Measurements from ENCODE around the gene SCIN.

The SCIN gene

DNA sequence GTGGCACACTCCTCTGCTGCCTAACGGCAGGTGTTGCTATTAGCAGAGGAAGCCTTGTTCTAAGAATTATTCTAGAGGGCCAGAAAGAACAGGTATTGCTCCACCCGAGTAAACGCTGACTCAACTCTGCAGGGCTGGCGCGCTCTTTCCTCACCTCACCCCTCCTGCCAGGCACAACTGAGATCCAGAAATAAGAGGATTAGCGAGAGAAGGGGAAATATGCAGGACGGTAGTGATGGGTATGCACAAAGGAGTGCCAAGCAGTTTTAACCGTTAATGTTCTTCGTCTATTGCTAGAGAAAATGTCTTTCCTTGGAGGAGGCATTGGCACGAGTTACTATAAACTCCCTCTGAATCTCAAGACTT lies 369 bp upstream of the SCIN start:
- DNase-seq: no peak

DNA sequence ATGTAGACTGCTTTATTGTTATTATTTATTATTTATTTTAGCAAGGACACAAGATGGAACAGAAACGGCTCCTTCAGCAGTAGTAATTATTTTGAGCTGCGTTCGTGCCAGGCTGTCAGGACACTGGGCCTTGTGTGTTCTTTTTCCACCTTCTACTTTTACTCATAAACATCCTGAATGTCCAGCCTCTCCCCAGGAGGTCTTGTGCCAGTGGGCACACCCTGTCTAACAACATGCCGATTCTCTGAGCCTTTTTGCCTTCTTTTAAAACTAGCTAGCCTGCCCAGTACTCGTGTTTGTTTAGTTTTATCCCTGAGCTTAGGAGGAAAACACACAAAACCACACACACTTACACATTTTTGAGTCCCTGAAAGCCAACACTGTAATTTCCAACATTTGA lies 1.2 kb downstream of the SCIN start:
- DNase-seq: no peak

DNA sequence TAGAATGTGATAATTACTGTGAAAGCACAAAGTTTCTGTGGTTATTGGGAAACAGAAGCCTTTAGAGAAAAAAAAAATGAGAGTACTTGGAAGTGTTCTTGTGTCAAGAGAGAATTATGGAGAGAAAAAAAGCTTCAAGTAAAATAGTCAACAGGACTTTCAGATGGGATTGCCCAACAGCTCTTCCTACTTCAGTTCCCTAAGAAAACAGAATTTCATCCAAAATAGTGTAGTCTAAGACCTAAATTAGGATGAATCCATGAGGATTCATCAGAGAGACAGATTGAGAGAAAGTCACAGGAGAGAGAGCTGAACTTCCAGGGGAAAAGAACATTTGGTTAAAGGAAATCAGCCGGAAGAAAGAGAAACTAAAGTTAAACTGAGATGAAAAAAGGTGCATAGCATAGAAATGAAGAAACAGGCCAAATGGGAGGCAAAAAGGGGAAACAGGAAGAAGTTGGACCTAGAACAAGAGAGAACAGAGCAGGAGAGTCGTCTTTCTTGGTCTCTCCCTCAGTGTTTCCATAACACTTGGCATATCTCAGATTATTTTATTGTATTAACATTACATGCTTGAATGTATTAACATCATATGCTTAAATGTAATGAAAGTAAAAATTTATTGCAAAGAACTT lies 2.5 kb downstream of the SCIN start:
- DNase-seq: no peak

DNA sequence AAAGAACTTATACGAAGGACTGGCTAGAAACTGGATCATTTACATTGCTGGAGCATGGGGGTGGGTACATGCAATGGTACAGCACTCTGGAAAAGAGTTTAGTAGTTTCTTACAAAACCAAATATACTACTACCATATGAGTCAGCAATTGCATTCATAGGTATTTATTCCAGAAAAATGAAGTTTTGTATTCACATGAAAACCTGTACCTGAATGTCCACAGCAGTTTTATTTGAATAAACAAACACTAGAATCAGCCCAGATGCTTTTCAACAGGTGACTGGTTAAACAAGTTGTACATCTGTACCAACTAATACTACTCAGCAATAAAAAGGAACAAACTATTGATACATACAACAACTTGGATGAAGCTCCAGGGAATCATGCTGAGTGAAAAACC lies 3.4 kb downstream of the SCIN start:
- no peak for DNase-seq

DNA sequence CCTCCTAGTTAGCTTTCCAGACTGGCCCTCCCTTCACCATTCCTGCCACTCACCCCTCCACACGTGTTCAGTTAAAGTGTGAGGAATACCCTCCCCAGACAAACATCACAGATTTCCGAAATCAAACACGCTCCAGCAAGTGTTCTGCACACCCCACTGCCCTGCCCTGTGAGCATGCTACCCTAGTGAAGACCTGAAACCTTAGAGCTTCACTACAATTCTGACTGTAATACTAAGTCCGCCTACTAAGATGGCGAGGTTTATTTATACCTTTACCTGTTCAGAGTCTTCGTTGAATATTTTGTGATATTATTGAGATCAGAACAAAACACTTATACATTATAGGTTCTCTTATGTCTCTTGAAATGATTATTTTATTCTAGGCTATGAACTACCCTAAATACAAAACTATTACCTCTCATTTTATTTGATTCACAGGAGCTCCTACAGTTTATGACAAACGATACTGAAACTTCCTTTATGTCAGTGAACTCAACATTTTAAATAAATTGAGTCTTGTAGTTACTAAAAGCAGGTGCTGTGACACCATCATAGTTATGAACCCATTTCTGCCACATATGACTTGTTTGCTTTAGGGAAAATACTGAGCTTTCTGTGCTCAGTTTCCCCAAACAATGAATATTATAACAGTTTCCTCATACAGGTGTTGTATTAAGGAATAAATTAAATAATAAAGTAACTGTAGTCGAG lies 8.6 kb downstream of the SCIN start:
- no peak for DNase-seq

DNA sequence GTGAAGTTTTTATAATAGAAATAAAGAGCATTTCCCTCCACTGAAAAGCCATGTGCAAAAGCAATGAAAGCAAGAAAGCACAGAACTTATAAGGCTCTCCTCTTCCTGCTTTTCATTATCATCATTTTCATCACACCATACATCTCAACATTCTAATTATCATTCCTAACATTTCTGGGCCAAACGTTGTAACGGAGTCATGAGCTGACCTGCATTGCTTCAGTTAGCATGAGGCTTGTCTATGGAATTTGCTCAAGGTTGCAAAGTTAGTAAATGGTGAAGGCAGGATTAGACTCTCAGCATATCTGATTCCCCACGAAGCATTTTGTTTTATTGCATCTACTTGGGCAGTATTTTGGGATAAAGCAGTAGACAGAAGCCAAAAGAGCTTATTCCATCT lies 11.4 kb downstream of the SCIN start:
- DNase-seq: no peak

DNA sequence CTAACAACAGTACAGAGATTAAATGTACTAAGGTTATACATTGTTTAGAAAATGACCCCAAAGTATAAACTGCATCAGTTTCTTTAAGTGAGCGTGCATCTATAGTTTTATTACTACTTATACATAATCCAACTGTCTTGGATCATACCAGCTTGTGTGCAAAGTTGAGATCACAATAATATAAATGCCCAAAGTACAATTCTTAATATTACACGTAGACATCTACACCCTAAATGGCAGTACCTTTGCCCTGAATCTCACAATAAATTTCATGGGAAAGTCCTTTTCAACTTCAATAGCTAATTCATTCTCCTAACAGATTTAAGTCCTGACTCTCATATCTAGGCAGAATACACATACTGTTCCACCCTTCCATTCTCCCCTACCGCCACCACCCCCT lies 11.8 kb downstream of the SCIN start:
- no peak for DNase-seq

DNA sequence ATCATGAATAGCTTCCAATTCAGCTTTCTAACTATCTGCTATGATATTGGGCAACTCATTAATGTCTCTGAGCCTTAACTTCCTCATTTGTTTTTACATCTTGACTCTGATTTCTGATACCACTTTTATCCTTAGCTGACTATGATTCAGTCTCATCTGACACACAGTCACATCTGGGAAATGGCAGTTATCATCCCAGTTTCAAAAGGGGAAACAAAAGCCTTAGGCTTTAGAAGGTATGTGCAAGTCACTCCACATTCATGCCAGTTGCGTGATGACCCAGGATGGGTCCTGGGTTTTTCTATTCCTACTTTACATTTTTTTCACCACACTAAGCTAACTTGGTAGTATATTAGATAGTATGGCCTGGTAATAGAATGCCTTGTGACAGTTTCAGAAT lies 12.7 kb downstream of the SCIN start:
- no peak for DNase-seq

DNA sequence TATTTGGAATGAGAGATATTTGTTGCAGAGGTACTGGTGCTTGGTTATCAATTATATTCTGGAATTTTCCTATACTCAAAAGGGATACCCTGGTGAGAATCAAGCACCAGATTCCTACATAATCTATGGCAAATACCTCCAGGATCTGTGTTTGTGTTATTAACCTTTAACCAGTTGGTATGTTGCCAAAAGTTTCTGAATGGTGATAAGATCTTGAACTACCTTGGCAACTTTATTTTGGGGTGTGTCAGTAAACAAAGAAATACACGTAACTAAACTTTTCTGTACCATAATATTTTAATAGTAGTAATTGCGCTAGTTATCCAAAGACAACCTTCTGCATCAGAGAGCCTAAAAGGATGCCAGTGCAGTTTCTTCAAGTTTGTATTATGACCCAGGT lies 13.4 kb downstream of the SCIN start:
- DNase-seq: no peak

DNA sequence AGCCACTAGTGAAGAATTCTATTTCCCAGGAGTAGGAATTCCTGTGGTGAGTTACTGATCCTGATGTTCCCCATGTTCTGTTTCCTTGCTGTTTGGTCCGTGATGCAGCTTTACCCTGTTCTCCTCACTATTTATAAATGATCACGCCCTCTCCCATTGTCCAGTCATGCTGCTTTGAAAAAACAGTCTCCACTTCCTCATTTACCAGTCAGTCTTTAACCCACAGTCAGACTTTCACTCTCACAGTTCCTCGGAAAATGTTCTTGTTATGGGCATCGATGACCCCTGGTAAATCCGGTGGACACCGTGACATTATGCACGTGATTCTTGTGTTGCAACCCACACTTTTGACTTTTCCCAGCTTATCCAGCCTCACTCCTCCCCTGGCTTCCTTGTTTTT lies 14.4 kb downstream of the SCIN start:
- no peak for DNase-seq

DNA sequence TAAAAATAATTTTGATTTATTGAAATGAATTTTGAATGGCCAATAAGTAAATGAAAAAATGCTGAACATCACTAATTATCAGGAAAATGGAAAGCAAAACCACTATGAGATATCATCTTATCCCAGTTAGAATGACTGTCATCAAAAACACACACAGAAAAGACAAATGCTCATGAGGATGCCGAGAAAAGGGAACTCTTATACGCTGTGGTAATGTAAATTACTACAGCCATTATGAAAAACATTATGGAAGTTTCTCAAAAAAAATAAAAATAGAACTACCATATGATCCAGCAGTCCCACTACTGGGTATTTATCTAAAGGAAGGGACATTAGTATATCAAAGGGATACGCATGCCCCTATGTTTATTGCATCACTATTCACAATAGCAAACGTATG lies 15.8 kb downstream of the SCIN start:
- no peak for DNase-seq

DNA sequence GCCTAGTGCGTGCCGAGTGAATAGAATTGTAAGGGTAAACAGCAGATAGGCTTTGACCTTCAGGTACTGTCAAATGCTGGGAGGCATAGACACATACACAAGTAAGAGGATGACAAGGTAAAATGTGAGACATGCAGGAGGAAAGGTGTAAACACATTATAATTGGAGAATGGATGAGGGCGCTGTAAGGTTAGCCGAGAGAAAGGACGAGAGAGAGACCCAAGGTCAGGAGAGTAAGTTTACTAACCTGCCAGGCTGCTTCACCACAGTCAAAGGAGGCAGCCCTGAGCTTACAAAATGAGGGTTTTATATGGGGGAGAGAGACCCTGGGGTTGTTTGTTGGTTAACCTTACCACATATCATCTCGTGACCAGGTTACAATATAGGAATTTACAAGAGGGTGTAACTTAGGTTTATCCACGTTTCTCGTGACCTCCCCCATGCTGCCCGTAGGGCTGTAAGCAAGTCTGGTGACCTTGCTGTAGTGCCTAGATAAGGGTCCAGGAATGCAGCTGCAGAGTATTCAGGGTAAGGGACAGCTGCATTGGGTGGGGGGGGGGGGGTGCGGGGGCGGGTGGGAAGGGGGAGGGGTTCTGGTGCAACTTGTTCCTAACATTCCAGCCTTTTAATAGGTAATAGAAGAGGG lies 17.9 kb downstream of the SCIN start:
- no peak for DNase-seq

DNA sequence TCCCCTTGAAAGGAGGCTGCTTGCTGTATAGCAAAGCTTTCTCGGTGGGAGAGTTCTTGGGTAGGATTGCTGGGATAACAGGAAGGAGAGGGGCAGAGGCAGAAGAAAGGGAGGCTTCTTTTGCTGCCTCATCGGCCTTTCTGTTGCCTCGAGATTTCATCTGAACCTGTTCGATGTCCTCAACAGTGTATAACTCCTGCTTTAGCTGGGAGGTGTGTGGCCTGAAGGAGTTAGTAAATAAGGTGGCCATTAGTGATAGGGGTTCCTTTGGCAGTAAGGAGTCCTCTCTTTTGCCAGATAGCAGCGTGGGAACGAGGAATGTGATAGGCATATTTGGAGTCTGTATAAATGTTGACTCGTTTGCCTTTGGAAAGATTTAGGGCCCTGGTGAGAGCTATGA lies 20.0 kb downstream of the SCIN start:
- DNase-seq: no peak

DNA sequence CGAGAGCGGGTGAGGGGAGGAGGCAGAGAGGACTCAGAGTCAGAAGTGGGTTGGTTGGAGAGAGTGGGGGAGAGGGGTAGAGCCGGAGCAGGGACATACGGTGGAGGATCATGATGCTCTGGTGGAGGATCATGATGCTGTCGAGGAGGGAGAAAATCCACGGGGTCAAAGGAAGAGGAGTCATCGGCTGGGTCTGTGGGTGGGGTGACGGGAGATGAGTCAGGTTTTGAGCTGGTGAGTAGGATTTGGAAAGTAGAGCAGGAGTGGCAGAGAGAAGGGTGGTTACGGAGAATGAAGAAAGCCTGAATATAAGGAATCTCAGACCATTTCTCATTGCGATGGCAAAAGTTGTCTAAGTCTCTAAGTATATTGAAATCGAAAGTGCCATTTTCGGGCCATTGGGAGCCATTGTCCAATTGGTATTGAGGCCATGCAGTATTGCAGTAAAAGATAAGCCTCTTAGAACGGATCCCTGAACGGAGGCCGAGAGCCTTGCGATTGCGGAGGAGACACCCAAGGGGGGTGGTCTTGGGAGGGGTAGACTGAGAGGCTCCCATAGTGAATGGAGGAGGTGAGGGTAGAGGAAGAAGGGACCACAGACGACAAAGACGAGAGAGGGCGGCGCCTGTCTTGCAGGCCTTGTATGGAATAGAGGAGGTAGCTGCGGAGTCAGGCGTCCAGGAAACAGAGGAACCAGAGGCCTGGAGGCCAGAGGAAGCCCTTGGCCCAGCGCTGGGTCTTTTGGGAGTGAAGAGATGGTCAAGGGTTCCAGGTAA lies 23.8 kb downstream of the SCIN start:
- no peak for DNase-seq

DNA sequence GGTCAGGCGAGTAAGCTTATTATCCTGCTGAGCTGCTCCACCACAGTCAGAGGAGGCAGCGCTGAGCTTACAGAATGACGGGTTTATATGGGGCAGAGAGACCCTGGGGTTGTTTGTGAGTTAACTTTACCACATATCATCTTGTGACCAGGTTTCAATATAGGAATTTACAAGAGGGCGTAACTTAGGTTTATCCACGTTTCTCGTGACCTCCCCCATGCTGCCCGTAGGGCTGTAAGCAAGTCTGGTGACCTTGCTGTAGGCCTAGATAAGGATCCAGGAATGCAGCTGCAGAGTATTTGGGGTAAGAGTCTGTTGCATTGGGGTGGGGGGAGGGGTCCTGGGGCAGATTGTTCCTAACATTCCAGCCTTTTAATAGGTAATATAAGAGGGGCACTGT lies 24.6 kb downstream of the SCIN start:
- DNase-seq: no peak

DNA sequence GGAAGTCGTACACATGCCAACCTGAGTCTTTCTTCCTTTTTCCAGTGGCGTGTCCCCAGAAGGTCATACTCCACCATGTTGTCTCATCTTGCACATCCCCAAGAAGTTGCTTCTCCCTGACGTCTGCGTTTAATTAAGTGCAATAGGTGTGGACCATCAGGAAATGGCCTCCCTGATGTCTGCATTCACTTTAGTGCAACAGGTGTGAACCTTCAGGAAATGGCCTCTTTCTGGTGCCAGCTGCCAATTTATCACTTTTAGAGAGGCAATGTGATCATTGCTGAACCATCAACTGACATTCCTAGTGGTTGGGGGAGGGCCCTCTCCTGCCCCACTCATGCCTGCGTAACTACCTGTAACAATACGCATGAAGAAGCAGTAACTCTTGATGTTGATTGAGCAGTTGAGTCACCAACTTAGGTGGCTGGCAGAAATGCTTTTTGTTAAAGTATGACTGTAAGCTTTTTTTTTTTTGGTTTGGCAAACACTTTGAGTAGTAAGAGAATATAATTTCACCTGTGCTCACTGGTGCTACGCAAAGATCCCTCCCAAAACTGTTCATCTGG lies 25.8 kb downstream of the SCIN start:
- no peak for DNase-seq

DNA sequence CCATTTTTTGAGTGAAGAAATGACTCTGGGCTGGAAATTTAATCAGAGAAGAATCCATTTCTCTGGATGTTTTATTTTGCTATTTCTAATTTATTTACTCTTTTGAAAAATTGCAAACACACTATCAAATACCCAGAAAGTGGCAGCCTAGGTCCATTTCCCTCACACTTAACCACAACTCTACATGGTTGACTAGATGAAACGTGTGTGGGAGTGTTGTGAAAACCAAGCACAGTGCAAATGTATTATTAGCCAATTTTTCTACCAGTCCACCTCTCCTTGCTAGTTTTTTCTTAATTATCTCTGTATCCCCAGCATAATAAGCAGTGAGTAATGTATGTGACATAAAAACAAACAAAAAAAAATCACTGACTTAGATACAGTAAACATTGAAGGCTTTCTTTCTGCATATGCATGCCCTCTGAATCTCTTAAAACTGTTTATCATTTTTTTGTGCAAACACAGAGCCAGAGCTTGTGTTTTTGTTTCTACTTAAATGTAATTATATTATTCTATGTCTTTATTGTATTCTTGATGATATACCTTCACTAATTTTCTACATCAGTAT lies 30.9 kb downstream of the SCIN start:
- DNase-seq: no peak

DNA sequence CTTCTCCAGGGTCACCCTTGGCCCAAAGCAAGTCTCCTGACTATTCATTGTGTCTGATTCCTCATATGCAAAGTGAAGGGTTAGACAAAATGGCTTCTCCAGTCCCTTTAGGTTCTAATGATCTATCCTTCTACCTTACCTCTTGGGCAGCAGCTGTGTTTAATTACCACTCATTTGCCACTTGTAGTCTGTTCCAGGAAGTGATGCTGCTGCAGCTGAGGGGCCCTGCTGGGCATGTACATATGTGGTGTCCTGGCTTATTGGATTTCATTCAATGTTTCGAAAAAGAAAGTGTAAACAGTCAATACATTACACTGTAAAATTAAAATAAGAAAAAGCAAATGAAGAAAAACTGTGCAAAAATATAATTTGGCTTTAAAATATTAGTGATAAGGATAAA lies 36.6 kb downstream of the SCIN start:
- no peak for DNase-seq

DNA sequence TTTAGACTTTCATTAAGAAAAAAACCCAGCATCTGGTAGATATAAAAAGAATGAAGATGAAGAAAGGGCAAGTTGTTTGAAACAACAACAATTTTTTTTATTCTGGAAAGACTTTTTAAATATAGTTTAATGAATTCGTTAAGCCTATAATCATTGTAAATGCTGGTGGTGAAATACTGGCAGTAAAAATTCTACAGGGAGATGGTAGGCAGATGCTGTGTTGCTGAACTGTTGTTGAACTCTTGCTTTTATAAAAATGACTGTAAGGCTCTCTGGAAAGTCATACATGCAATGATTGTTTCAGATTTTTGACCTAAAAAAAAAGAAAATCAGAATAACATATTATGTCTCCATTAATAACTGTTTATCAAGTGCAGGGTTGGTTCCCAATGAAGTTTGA lies 39.0 kb downstream of the SCIN start:
- DNase-seq: no peak

DNA sequence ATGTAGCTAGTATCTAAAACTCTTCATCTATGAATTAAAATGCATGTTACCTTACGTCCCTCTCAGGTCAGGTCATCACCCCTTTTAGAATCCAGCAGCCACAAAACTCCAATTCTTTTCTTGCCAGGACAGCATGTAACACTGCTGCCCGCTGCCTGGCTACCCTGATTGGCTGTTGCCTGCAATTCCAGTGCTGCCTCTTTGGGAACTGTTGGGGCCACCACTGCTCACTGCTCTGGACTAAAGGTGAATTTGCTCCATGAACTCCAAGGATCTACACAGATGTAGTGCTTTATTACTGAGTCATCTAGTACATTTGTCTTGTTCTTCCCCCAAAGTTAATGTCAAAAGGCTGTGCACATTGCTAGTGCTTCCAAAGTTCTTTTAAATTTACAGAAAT lies 40.4 kb downstream of the SCIN start:
- DNase-seq: no peak

DNA sequence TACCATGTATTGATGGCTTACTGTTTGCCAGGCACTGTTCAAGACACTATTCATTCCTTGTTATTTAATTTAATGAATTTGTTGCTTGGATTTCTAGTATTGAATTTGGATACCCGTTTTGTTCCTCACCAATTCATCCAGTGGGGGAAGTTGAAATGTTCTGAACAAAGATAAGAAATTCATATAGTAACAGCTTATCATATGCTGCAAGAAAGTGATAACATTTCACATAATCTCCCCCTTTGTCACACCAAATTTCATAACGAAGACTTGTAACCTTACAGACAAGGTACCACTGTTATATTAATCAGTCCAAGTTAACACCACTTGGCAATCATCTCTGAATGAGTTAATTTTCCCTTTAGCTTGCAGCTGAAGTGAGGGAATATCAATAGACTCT lies 42.1 kb downstream of the SCIN start:
- no peak for DNase-seq

DNA sequence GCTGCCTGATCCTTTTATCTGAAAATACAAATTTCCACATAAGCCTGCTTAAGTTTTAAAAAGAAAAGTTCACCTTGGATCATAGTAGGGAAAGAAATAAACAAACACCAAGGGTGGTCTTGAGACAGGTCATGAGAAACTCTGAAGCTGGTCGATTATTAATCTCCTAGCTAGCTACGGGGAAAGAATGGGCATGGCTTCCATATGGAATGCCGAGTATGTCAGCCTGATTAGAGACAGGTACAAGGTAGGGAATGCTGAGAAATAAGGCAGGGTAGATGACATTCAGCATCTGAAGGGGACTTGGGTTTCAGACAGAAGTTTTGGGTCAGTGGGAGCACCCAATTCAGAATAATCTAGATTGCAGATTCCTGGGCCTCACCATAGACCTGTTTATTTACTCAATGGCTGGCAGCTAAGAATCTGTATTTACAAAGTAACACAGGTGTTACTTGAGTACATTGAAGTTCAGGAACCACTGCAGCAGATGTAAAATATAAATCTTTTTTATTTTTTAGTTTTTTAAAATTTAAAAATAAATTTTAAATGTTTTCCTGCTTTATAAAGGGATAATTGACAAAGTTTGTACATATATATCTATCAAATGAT lies 49.0 kb downstream of the SCIN start:
- DNase-seq: no peak

DNA sequence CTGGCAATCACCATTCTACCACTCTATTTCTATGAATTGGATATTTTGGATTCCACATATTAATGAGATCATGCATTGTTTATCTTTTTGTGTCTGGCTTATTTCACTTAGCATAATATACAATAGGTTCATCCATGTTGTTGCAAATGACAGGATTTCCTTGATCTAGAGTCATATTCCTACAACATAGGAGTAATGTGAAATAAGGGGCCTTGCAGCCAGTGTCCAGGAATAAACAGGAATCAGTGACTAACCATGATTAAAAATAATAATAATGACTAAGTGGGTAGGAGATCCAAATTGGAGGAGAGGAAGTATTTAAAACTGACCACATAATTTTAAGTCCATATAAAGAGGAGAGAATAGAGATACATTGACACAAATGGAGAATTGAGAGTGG lies 49.9 kb downstream of the SCIN start:
- no peak for DNase-seq

Measured in stimulated activated CD4-positive, alpha-beta T cell treated with anti-CD3 and anti-CD28 coated beads, Interleukin-4, amount 100 ng/mL, for 1 hour (primary cell).